Common myeloid progenitor, CD34-positive (primary cell): ENCODE measurements around the gene HPX.
A peak's percentile ranks its signal among the peaks of the same experiment; 100 is the strongest.
"Not testable (repeated sequence)": the region's sequence is repeated elsewhere in the genome, so short reads cannot be mapped to it uniquely, and the experiment has no call there.

Experiments
- CTCF ChIA-PET: fragments of 350-600 bp; sonication (Branson Sonifier 250); formaldehyde crosslinking; loops from one replicate; lab custom pipeline; 2021; ENCODE audit warnings: antibody characterized with exemption; lab: Charles Lee
- POLR2A ChIA-PET: fragments of 350-600 bp; sonication (Branson Sonifier 250); formaldehyde crosslinking; loops from one replicate; lab custom pipeline; 2021; ENCODE audit warnings: antibody characterized with exemption; lab: Charles Lee
- DNase-seq, 3 donors: peaks; one replicate each; pipeline versions ENCODE4 v3.0.0 to v3.0.0-alpha.2; 2013
- H3K27ac ChIP-seq, 2 experiments: 1 replicate in 1 of 2; 2 replicates in 1 of 2; pipeline ENCODE4 v1.7.0; 2013; ENCODE audit warnings: inconsistent platforms in 2 of 2, low read length in 2 of 2, mild to moderate bottlenecking in 2 of 2, low read depth in 1 of 2, moderate library complexity in 1 of 2; ENCODE audit not compliant: severe bottlenecking in 2 of 2, insufficient read depth in 1 of 2, poor library complexity in 1 of 2
- H3K27me3 ChIP-seq, 5 experiments: replicated peaks in 2 of 5; 1 replicate in 3 of 5; 2 replicates in 2 of 5; pipeline versions ENCODE4 v1.6.1 to v1.7.0; 2013; ENCODE audit warnings: low read length in 4 of 5, mild to moderate bottlenecking in 2 of 5, moderate library complexity in 2 of 5, inconsistent platforms in 1 of 5; ENCODE audit not compliant: insufficient read depth in 5 of 5, control insufficient read depth in 4 of 5
- H3K36me3 ChIP-seq, 4 experiments: 1 replicate in 2 of 4; 2 replicates in 2 of 4; pipeline versions ENCODE4 v1.6.1 to v1.7.0; 2013; ENCODE audit warnings: low read length in 3 of 4, control low read depth in 1 of 4, mild to moderate bottlenecking in 1 of 4; ENCODE audit not compliant: control insufficient read depth in 4 of 4, insufficient read depth in 4 of 4
- H3K4me1 ChIP-seq, 4 experiments: 1 replicate in 3 of 4; 2 replicates in 1 of 4; pipeline versions ENCODE4 v1.6.1 to v1.7.1; 2013; ENCODE audit warnings: low read length in 3 of 4, mild to moderate bottlenecking in 3 of 4, control low read depth in 1 of 4, inconsistent platforms in 1 of 4, moderate library complexity in 1 of 4; ENCODE audit not compliant: control insufficient read depth in 4 of 4, insufficient read depth in 4 of 4; ENCODE audit errors: control extremely low read depth in 1 of 4
- H3K4me3 ChIP-seq, 7 experiments: 1 replicate in 4 of 7; 2 replicates in 3 of 7; pipeline versions ENCODE4 v1.5.1 to v1.7.0; 2013; ENCODE audit warnings: mild to moderate bottlenecking in 7 of 7, low read length in 6 of 7, moderate library complexity in 6 of 7, inconsistent platforms in 2 of 7, low read depth in 2 of 7, control low read depth in 1 of 7; ENCODE audit not compliant: insufficient read depth in 4 of 7, control insufficient read depth in 1 of 7; ENCODE audit errors: extremely low read depth in 1 of 7
- H3K9me3 ChIP-seq, 5 experiments: 1 replicate in 4 of 5; 2 replicates in 1 of 5; pipeline versions ENCODE4 v1.6.1 to v1.7.1; 2013; ENCODE audit warnings: low read length in 4 of 5, mild to moderate bottlenecking in 2 of 5, inconsistent platforms in 1 of 5, low read depth in 1 of 5, moderate library complexity in 1 of 5; ENCODE audit not compliant: control insufficient read depth in 4 of 5, insufficient read depth in 2 of 5; ENCODE audit errors: control extremely low read depth in 1 of 5
- WGBS: methylation state at CpG from one replicate; pipeline ENCODE4 v1.1.5; 2013; ENCODE audit not compliant: insufficient coverage; 5-methylcytosine and 5-hydroxymethylcytosine counted together

Gene HPX

DNA sequence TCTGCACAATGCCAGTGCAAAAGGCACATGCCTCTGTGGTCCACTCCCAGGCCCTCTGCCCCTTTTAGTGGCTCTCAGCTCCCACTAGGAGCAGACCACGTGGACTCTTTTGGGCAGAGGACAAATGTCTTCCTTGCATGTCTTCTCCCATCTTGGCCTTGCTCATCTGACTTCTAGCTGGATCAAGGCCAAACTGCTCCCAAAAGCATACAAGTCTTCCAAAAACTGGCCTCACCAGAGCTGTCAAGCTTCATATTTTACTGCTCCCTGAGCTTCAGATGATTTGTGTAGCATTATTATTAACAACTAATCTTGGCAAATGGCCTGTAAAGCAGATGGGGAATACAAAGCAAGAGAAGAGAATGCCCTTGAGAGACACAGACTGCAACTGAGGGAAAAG, 43.6 kb downstream of the HPX start:
- Histone ChIP-seq H3K9me3 (no peaks in the 10 kb centered on the region), H3K36me3 (peaks cover 0 to 8% (median 3%) of the 10 kb centered on the region in 4 experiments), H3K4me3 (no peak overlapping the region), H3K4me1 (peaks cover 0 to 6% (median 6%) of the 10 kb centered on the region in 4 experiments), H3K27me3 (no peaks in the 10 kb centered on the region), H3K27ac (no peak overlapping the region)
- DNase-seq: no peak
- ChIA-PET CTCF (no interaction called here), POLR2A (interaction anchor here (0.7 kb wide), 1 partner anchor 22 kb away, joined by 3 read pairs; the partner anchor contains the start of gene APBB1)
- 89% methylated on average over 1 of the region's 1 CpG for WGBS

DNA sequence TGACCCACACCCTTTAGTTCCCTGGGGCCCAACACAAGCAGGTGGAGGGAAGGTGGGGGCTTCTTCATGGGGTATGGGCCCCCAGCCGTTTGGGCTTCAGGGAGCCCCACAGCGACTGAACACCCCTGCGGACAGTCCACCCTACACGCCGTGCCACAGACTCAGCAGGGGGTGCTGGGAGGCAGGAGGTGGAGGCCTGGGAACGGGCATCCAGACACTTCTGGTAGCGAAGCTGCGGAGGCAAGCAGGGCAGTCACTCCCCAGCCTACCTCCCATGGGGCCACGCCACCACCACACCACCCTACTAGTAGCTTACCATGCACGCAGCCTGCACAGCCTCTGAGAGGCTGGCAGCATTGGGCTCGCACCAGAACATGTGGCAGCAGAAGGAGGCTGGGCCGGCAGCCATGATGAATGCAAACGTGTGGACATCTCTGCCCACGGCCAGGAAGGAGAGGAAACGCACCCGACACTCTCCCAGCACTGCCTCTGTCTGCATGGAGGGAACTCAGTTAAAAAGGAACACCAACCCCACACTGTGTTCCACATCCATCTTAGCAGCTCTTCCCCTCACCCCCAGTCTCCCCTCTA, 45.2 kb downstream of the HPX start:
- POLR2A ChIA-PET: no interaction called here

DNA sequence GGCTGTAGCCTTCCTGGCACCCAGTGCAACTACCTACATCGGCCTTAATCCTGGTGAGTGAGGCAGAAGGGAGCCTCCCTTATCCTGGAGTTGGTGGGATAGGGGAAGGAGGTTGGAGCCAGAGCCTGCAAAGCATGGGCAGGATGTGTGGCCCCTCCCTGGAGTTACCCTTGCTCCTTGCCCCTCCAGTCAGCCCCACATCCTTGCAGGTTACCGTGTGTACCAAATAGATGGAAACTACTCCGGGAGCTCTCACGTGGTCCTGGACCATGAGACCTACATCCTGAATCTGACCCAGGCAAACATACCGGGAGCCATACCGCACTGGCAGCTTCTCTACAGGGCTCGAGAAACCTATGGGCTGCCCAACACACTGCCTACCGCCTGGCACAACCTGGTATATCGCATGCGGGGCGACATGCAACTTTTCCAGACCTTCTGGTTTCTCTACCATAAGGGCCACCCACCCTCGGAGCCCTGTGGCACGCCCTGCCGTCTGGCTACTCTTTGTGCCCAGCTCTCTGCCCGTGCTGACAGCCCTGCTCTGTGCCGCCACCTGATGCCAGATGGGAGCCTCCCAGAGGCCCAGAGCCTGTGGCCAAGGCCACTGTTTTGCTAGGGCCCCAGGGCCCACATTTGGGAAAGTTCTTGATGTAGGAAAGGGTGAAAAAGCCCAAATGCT, 46.7 kb downstream of the HPX start:
- no peaks in the 10 kb centered on the region for H3K9me3 ChIP-seq
- H3K4me3 ChIP-seq: no peak overlapping the region
- no peaks in the 10 kb centered on the region for H3K27me3 ChIP-seq
- H3K4me1 ChIP-seq: peaks cover 5 to 21% (median 17%) of the 10 kb centered on the region in 4 experiments
- peaks cover 0 to 8% (median 3%) of the 10 kb centered on the region in 4 experiments for H3K36me3 ChIP-seq
- ChIA-PET CTCF (interaction anchor here (0.8 to 20.9 kb wide), 4 partner anchors 9 to 46 kb away, joined by 3 to 464 read pairs (median 7); partner anchors contain the start of gene HPX), POLR2A (no interaction called here)
- 91% methylated on average over 16 of the region's 16 CpGs for WGBS
- no peak overlapping the region for H3K27ac ChIP-seq
- no peak for DNase-seq

More for the DNA sequence above, 45.2 kb downstream of the HPX start:
- no peaks in the 10 kb centered on the region for H3K9me3 ChIP-seq
- H3K36me3 ChIP-seq: peaks cover 0 to 8% (median 3%) of the 10 kb centered on the region in 4 experiments
- CTCF ChIA-PET: interaction anchor here (1.4 kb wide), 1 partner anchor 47 kb away, joined by 7 read pairs; no protein-coding TSS in a partner anchor
- no peak overlapping the region for H3K4me3 ChIP-seq
- H3K4me1 ChIP-seq: peaks cover 5 to 8% (median 8%) of the 10 kb centered on the region in 4 experiments
- H3K27me3 ChIP-seq: no peaks in the 10 kb centered on the region
- WGBS: 96% methylated on average over 10 of the region's 16 CpGs
- no peak for DNase-seq
- no peak overlapping the region for H3K27ac ChIP-seq

DNA sequence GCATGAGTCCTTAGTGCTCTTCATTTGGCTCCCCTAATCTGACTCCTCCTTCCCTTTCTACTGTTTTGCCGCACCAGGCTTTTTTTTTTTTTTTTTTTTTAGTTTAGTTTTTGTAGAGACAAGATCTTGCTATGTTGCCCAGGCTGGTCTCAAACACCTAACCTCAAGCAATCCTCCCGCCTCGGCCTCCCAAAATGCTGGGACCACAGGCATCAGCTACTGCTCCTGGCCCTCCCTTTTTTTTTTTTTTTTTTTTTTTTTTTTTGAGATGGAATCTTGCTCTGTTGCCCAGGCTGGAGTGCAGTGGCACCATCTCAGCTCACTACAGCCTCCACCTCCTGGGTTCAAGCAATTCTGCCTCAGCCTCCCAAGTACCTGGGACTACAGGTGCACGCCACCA, 48.5 kb downstream of the HPX start:
- CTCF ChIA-PET: interaction anchor here (0.8 to 20.9 kb wide), 4 partner anchors 11 to 98 kb away, joined by 3 to 464 read pairs (median 7); partner anchors contain the start of gene HPX
- H3K27me3 ChIP-seq, H3K4me3 ChIP-seq, POLR2A ChIA-PET, H3K27ac ChIP-seq, DNase-seq, H3K36me3 ChIP-seq, H3K9me3 ChIP-seq: not testable (repeated sequence)
- WGBS: no CpG with 5 or more reads among the region's 4 CpGs
- peaks cover 5 to 23% (median 17%) of the 10 kb centered on the region in 4 experiments for H3K4me1 ChIP-seq

DNA sequence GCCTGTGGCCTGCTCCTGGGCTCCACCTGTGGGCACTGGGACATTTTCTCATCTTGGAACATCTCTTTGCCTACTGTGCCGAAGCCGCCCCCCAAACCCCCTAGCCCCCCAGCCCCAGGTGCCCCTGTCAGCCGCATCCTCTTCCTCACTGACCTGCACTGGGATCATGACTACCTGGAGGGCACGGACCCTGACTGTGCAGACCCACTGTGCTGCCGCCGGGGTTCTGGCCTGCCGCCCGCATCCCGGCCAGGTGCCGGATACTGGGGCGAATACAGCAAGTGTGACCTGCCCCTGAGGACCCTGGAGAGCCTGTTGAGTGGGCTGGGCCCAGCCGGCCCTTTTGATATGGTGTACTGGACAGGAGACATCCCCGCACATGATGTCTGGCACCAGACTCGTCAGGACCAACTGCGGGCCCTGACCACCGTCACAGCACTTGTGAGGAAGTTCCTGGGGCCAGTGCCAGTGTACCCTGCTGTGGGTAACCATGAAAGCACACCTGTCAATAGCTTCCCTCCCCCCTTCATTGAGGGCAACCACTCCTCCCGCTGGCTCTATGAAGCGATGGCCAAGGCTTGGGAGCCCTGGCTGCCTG, 49.2 kb downstream of the HPX start:
- no peak for DNase-seq
- Histone ChIP-seq H3K27me3 (no peaks in the 10 kb centered on the region), H3K36me3 (peaks cover 0 to 8% (median 3%) of the 10 kb centered on the region in 4 experiments), H3K27ac (no peak overlapping the region), H3K4me1 (peaks cover 5 to 23% (median 17%) of the 10 kb centered on the region in 4 experiments), H3K9me3 (no peaks in the 10 kb centered on the region), H3K4me3 (peak overlapping the region in 4 of 7 experiments; percentile 73 to 91 (median 80))
- ChIA-PET POLR2A (interaction anchor here (0.7 to 1.5 kb wide), 2 partner anchors 9 to 11 kb away, joined by 3 to 5 read pairs; no protein-coding TSS in a partner anchor), CTCF (interaction anchor here (1.7 to 20.9 kb wide), 3 partner anchors 11 to 48 kb away, joined by 4 to 464 read pairs (median 11); partner anchors contain the start of gene HPX)
- 99% methylated on average over 14 of the region's 18 CpGs for WGBS

DNA sequence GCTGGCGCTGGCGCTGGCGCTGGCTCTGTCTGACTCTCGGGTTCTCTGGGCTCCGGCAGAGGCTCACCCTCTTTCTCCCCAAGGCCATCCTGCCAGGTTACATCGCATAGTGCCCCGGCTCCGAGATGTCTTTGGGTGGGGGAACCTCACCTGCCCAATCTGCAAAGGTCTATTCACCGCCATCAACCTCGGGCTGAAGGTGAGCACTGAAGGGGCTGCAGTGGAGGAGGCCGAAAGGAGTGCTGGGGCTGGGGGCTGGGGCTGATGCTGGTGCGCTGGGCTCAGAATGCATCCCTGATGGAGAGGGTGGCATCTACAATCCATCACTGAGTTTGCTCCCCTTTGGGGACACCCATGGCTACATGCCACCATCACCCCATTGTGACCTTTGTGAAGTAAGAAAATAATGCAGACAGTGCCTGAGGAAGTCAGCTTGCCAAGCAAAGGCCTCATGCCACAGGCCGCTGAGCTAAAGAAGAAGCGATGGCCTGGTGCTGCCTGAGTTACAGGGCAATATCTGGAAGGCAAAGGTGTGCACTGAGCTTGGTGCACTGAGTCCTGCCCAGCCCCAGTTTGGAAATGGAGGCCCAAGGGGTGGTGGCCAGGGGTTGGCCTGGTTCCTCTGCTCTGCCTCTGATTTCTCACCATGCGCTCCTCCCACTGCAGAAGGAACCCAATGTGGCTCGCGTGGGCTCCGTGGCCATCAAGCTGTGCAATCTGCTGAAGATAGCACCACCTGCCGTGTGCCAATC, 49.9 kb downstream of the HPX start:
- ChIA-PET POLR2A (interaction anchor here (0.6 to 1.5 kb wide), 4 partner anchors 10 to 30 kb away, joined by 3 to 5 read pairs (median 3); no protein-coding TSS in a partner anchor), CTCF (interaction anchor here (0.8 to 20.9 kb wide), 4 partner anchors 11 to 116 kb away, joined by 3 to 464 read pairs (median 4); partner anchors contain the start of gene HPX)
- Histone ChIP-seq H3K36me3 (peaks cover 0 to 8% (median 3%) of the 10 kb centered on the region in 4 experiments), H3K4me3 (peak overlapping the region; percentile 20 to 91 (median 75)), H3K4me1 (peaks cover 5 to 23% (median 17%) of the 10 kb centered on the region in 4 experiments), H3K27ac (peak overlapping the region; percentile 25 to 76), H3K9me3 (no peaks in the 10 kb centered on the region), H3K27me3 (no peaks in the 10 kb centered on the region)
- 50% methylated on average over 11 of the region's 19 CpGs for WGBS
- peak in 2 of 3 donors; percentile 15 to 34 for DNase-seq
